Trophoblast cell (in vitro differentiated cells and primary cell): Measurements from ENCODE around the gene PPP1R2C.

ENCODE experiments used
- DNase-seq, 2 donors: peaks; one replicate each; pipeline ENCODE4 v3.0.0-alpha.2; 2016
- H2AFZ ChIP-seq: 2 replicates; pipeline ENCODE4 v1.6.1; 2013; ENCODE audit warnings: low read length, moderate library complexity, mild to moderate bottlenecking; ENCODE audit not compliant: insufficient read depth, poor library complexity
- H2AK5ac ChIP-seq: 2 replicates; pipeline ENCODE4 v1.6.1; 2013; ENCODE audit warnings: mild to moderate bottlenecking, low read length
- H2BK120ac ChIP-seq: 2 replicates; pipeline ENCODE4 v1.6.1; 2013; ENCODE audit warnings: low read length, mild to moderate bottlenecking, moderate library complexity; ENCODE audit not compliant: insufficient read depth, poor library complexity
- H2BK12ac ChIP-seq: 2 replicates; pipeline ENCODE4 v1.6.1; 2013; ENCODE audit warnings: mild to moderate bottlenecking, low read length, moderate library complexity
- H2BK5ac ChIP-seq: 2 replicates; pipeline ENCODE4 v1.6.1; 2013; ENCODE audit warnings: low read length, low read depth, moderate library complexity, mild to moderate bottlenecking; ENCODE audit not compliant: poor library complexity
- H3K14ac ChIP-seq: 2 replicates; pipeline ENCODE4 v1.6.1; 2013; ENCODE audit warnings: mild to moderate bottlenecking, low read length
- H3K18ac ChIP-seq: 2 replicates; pipeline ENCODE4 v1.6.1; 2013; ENCODE audit warnings: mild to moderate bottlenecking, low read length
- H3K23ac ChIP-seq: 2 replicates; pipeline ENCODE4 v1.6.1; 2013; ENCODE audit warnings: low read length
- H3K27ac ChIP-seq: 2 replicates; pipeline ENCODE4 v1.5.1; 2013; ENCODE audit warnings: low read depth, mild to moderate bottlenecking, inconsistent platforms, low read length, moderate library complexity
- H3K27me3 ChIP-seq: 2 replicates; pipeline ENCODE4 v1.6.1; 2013; ENCODE audit warnings: inconsistent platforms, mild to moderate bottlenecking, low read length, moderate library complexity; ENCODE audit not compliant: insufficient read depth
- H3K36me3 ChIP-seq, 2 experiments: 1 replicate in 1 of 2; 2 replicates in 1 of 2; pipeline ENCODE4 v1.6.1; 2013; ENCODE audit warnings: low read length in 2 of 2, mild to moderate bottlenecking in 2 of 2, moderate library complexity in 1 of 2; ENCODE audit not compliant: insufficient read depth in 2 of 2, control insufficient read depth in 1 of 2
- H3K4ac ChIP-seq: 2 replicates; pipeline ENCODE4 v1.6.1; 2013; ENCODE audit warnings: low read depth, mild to moderate bottlenecking, low read length, moderate library complexity
- H3K4me1 ChIP-seq, 2 experiments: 1 replicate in 1 of 2; 2 replicates in 1 of 2; pipeline ENCODE4 v1.6.1; 2013; ENCODE audit warnings: low read length in 2 of 2, mild to moderate bottlenecking in 2 of 2, moderate library complexity in 1 of 2; ENCODE audit not compliant: insufficient read depth in 2 of 2, control insufficient read depth in 1 of 2
- H3K4me2 ChIP-seq: 2 replicates; pipeline ENCODE4 v1.6.1; 2013; ENCODE audit warnings: inconsistent platforms, mild to moderate bottlenecking, low read length, moderate library complexity
- H3K4me3 ChIP-seq: 2 replicates; pipeline ENCODE4 v1.5.1; 2013; ENCODE audit warnings: mild to moderate bottlenecking, low read depth, low read length, inconsistent platforms
- H3K79me1 ChIP-seq: one replicate; pipeline ENCODE4 v1.6.1; 2013; ENCODE audit warnings: low read length
- H3K79me2 ChIP-seq: 2 replicates; pipeline ENCODE4 v1.6.1; 2013; ENCODE audit warnings: low read length, mild to moderate bottlenecking; ENCODE audit not compliant: control insufficient read depth, insufficient read depth, poor library complexity
- H3K9ac ChIP-seq: 2 replicates; pipeline ENCODE4 v1.6.1; 2013; ENCODE audit warnings: mild to moderate bottlenecking, low read length
- H3K9me3 ChIP-seq: 2 replicates; pipeline ENCODE4 v1.6.1; 2013; ENCODE audit warnings: low read depth, mild to moderate bottlenecking, control low read depth, inconsistent platforms, low read length; ENCODE audit not compliant: insufficient read depth
- H4K12ac ChIP-seq: 2 replicates; pipeline ENCODE4 v1.6.1; 2013; ENCODE audit warnings: low read depth, mild to moderate bottlenecking, low read length, moderate library complexity
- H4K8ac ChIP-seq: 2 replicates; pipeline ENCODE4 v1.6.1; 2013; ENCODE audit warnings: low read depth, mild to moderate bottlenecking, low read length, moderate library complexity
- H4K91ac ChIP-seq: one replicate; pipeline ENCODE4 v1.6.1; 2013; ENCODE audit warnings: low read depth, mild to moderate bottlenecking, low read length, moderate library complexity
- WGBS: extraction: QIAGEN DNeasy Blood & Tissue Kit; methylation state at CpG from one replicate; pipeline ENCODE4 v1.1.7; 2013; ENCODE audit warnings: missing lambda C conversion rate; ENCODE audit not compliant: insufficient read length, insufficient coverage; ENCODE audit errors: extremely low coverage; 5-methylcytosine and 5-hydroxymethylcytosine counted together

PPP1R2C gene

DNA sequence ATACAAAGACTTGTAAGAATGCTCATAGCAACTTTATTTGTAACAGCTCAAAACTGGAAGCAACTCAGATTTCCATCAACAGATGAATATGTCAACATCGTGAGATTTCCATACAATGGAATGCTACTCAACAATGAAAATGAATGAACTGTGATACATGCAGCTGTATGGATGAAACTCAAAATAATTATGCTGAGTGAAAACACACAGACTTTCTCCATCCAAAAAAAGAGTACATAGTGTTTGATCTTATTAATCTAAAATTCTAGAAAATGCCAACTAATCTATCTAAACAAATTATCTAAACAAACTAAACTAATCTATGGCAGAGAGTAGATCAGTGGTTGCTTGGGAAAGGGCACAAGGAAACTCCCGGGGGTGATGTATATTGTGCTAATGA lies 42.7 kb downstream of the PPP1R2C start:
- no peak overlapping the region for H2BK5ac ChIP-seq
- peak in 1 of 2 donors; percentile 22 for DNase-seq
- H3K4me1 ChIP-seq = no peaks in the 10 kb centered on the region
- H3K4me3 ChIP-seq = no peak overlapping the region
- H2AK5ac ChIP-seq = no peak overlapping the region
- H2AFZ ChIP-seq = no peak overlapping the region
- no peaks in the 10 kb centered on the region for H3K79me1 ChIP-seq
- no peak overlapping the region for H4K12ac ChIP-seq
- no peaks in the 10 kb centered on the region for H3K27me3 ChIP-seq
- no peak overlapping the region for H2BK12ac ChIP-seq
- H3K9ac ChIP-seq = no peak overlapping the region
- no peak overlapping the region for H3K27ac ChIP-seq
- H3K4ac ChIP-seq = no peak overlapping the region
- H3K14ac ChIP-seq = no peak overlapping the region
- H4K8ac ChIP-seq = no peak overlapping the region
- no peaks in the 10 kb centered on the region for H3K9me3 ChIP-seq
- no peak overlapping the region for H3K18ac ChIP-seq
- H3K36me3 ChIP-seq = no peaks in the 10 kb centered on the region
- no CpG with 5 or more reads among the region's 2 CpGs for WGBS
- H3K23ac ChIP-seq = no peak overlapping the region
- H2BK120ac ChIP-seq = no peak overlapping the region
- H4K91ac ChIP-seq = no peak overlapping the region
- H3K79me2 ChIP-seq = no peaks in the 10 kb centered on the region
- no peak overlapping the region for H3K4me2 ChIP-seq

DNA sequence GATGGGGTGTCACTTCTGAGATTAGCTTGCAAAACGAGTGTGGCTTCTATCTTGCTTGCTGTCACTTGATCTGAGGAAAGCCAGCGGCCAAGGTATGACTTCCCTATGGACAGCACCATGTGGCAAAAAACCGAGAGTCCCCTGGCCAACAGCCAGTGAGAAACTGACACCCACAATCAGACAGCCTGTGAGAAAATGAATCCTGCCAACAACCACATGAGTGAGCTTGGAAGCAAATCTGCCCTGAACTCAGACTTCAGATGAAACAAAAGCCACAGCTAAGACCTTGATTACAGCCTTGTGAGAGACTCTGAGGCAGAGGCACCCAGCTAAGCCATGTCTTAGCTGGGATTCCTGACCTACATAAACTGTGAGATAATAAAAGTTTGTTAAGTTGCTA lies 45.5 kb downstream of the PPP1R2C start:
- no peak overlapping the region for H2BK12ac ChIP-seq
- H3K18ac ChIP-seq = no peak overlapping the region
- H2AFZ ChIP-seq = no peak overlapping the region
- no peak overlapping the region for H4K91ac ChIP-seq
- H3K27me3 ChIP-seq = no peaks in the 10 kb centered on the region
- no peak overlapping the region for H3K23ac ChIP-seq
- H4K8ac ChIP-seq = no peak overlapping the region
- H3K4ac ChIP-seq = no peak overlapping the region
- H3K4me2 ChIP-seq = no peak overlapping the region
- H3K4me1 ChIP-seq = no peaks in the 10 kb centered on the region
- no peak overlapping the region for H3K4me3 ChIP-seq
- WGBS = no CpG with 5 or more reads among the region's 3 CpGs
- H3K36me3 ChIP-seq = no peaks in the 10 kb centered on the region
- no peak overlapping the region for H2BK120ac ChIP-seq
- H3K79me1 ChIP-seq = no peaks in the 10 kb centered on the region
- no peak overlapping the region for H3K9ac ChIP-seq
- H3K79me2 ChIP-seq = no peaks in the 10 kb centered on the region
- no peak overlapping the region for H3K14ac ChIP-seq
- DNase-seq = no peak
- no peak overlapping the region for H4K12ac ChIP-seq
- no peak overlapping the region for H2BK5ac ChIP-seq
- no peak overlapping the region for H2AK5ac ChIP-seq
- no peaks in the 10 kb centered on the region for H3K9me3 ChIP-seq
- H3K27ac ChIP-seq = no peak overlapping the region
